Esophagus squamous epithelium (tissue), 4 donors: ENCODE results near the gene CAMK1D.

Source experiments
- POLR2A ChIP-seq, 4 donors: fragments of 450-650 bp; IDR thresholded peaks; one replicate each; pipeline ENCODE4 v1.6.1; 2017; ENCODE audit warnings: antibody characterized with exemption in 4 of 4, mild to moderate bottlenecking in 4 of 4, moderate library complexity in 3 of 4
- TF ChIP-seq, protein P1 (sequence below), 6 experiments: fragments of 450-650 bp in 4 of 6; fragments of 200-600 bp in 2 of 6; sonication (generic) in 2 of 6; IDR thresholded peaks; one replicate each; pipeline ENCODE4 v1.5.1; 2016 to 2019; ENCODE audit warnings: antibody characterized with exemption in 6 of 6, mild to moderate bottlenecking in 4 of 6, moderate library complexity in 4 of 6

DNA sequence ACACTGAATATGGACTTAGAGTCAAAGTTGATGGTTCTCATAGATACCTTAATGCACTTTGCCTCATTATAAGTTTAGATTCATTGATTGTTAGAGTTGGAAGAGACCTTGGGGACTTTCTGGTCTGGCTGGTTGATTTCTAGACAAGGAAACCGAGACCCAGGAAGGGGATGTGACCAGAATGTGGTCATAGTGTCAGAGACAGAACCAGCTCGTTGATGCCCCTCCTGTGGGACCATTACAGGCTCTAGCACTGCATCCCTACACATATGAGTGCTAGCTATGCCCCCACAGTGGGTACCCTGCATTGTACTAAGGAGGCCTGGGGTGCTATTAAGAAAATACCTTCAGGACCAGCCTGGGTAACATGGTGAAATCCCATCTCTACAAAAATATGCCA, 306.6 kb downstream of the CAMK1D start:
- TF ChIP-seq, protein P1, sequence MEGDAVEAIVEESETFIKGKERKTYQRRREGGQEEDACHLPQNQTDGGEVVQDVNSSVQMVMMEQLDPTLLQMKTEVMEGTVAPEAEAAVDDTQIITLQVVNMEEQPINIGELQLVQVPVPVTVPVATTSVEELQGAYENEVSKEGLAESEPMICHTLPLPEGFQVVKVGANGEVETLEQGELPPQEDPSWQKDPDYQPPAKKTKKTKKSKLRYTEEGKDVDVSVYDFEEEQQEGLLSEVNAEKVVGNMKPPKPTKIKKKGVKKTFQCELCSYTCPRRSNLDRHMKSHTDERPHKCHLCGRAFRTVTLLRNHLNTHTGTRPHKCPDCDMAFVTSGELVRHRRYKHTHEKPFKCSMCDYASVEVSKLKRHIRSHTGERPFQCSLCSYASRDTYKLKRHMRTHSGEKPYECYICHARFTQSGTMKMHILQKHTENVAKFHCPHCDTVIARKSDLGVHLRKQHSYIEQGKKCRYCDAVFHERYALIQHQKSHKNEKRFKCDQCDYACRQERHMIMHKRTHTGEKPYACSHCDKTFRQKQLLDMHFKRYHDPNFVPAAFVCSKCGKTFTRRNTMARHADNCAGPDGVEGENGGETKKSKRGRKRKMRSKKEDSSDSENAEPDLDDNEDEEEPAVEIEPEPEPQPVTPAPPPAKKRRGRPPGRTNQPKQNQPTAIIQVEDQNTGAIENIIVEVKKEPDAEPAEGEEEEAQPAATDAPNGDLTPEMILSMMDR (IDR thresholded peaks at IDR 0.05), result no peak
- no peak for TF ChIP-seq POLR2A (IDR thresholded peaks at IDR 0.05)
